HG03575 (cell line): ENCODE results near the gene ADAMTS8.

Source experiments
- ATAC-seq: cut with Tn5 transposase; IDR thresholded peaks from one replicate; pipeline ENCODE4 v1.9.1; 2021; ENCODE audit not compliant: unreplicated experiment, insufficient number of reproducible peaks, low FRiP score; ENCODE audit errors: extremely low read depth

ADAMTS8 gene

DNA sequence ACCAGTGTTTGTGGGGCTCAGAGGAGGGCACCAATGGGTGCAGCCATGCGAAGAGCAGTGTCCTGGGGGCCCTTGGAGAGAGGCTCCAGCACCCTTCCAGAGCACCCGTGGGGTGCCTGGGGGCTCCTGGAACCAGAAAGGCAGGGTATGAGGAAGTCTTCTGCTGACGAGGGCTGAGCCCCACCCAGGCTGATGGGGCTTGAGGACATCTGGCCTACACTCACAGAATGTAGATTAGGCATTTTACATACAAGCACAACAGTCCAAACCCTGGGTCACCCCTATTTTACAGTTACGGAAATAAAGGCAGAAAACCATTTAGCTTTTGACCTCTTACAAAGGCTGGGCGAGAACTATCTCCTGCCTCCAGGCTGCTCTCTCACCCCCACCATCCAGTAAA, 47.6 kb downstream of the ADAMTS8 start:
- no peak for ATAC-seq

DNA sequence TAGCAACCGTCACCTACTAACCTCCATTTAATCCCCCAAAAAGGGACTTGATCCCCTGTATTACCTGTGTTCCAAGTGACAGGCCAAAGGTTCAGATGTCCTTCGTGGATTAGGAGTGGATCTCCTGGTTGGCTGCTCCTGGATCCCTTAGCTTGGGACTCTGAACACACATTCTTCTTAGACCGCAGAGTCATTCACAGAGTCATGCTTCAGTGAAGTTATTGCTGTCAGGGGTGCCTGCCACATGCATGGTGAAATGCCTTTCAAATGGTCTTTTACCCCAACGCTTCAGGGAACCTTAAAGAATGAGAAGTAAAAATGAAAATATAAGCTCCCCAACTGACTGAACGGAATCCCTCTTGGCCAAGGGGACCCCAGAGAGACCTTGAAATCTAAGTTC, 49.1 kb downstream of the ADAMTS8 start:
- ATAC-seq = no peak

- no peak for ATAC-seq
Measured at GRCh38 chr11:130370845-130371590, 57.4 kb downstream of the ADAMTS8 start.

DNA sequence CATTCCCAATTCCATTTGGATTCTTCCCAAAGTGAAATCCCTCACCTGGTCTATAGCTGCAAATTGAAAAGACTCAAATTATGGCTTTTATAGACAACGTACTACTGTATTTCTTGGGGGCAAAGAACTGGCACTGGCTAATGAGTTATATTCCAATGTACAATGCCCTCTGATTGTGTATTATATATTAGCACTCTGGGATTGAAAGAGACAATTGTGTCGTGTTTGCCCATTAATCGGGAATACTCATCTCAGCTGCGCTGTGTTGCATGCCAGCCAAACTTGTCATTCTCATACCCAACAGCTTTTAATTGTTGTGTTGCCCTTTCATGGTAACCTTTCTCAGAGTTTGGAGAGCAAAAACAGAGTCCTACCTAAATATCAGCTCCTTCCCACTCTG, 58.7 kb downstream of the ADAMTS8 start:
- ATAC-seq = no peak

- ATAC-seq = no peak
Measured at GRCh38 chr11:130369141-130369691, 59.2 kb downstream of the ADAMTS8 start.

DNA sequence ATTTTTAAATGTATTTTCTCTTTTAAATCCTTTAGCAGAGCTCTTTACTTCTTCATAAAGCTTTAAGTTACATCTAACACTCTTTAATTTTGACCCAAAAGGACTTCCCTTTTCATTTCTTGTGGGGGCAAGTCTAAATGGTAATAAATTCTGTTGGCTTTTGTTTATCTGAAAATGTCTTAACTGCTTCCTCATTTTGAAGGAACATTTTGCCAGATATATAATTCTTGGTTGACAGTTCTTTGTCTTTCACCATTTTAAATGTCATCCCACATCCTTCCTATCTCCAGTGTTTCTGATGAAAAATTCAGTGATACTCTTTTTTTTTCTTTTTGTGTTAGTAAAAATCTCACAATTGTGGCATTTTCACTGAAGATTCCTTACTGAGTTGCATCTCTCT, 69.0 kb downstream of the ADAMTS8 start:
- no peak for ATAC-seq

- ATAC-seq = no peak
Measured at GRCh38 chr11:130358398-130358797, 70.0 kb downstream of the ADAMTS8 start.
